Stimulated activated CD4-positive, alpha-beta T cell treated with anti-CD3 and anti-CD28 coated beads, Interleukin-1b, Interleukin-23, amount 100 ng/mL, for 48 hours (primary cell): Measurements from ENCODE around the gene TFEB.

Experiments used
- DNase-seq: peaks from one replicate; pipeline ENCODE4 v3.0.0-alpha.2; 2020

TFEB gene

GRCh38 chr6:41671376-41671775, 64.0 kb downstream of the TFEB start:
- no peak for DNase-seq

DNA sequence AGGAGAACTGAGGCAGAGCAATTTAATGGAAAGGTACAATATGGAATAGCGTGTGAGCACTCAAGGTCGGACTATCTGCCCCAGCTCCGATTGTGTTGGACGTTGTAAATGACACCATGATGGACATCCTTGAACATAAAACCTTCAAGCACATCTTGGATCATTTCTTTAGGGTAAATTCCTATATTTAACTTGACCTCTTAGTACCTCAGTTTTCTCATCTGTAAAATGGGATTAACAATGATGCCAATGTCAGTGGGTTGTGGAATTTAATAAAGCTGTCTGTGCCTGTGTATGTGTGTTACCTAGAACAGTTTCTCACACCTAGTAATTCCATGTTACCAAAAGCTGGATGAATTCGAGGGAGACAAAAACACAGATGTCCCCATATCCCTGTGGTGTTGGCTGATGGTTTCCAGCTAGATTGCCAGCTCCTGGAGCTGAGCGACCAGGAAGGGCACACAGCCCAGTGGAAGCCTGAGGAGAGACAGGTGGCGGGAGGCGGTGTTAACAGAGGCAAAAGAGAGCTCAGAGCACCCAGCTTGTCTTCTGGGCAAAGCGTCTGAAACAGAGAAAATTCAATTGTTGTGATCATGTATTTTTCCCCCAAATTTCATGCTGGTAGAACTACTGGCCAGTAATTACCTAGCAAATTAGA, 64.6 kb downstream of the TFEB start:
- DNase-seq, result no peak

- DNase-seq, result no peak
Measured at GRCh38 chr6:41668968-41669367, 66.4 kb downstream of the TFEB start.

GRCh38 chr6:41667195-41667594, 68.2 kb downstream of the TFEB start:
- no peak for DNase-seq

DNA sequence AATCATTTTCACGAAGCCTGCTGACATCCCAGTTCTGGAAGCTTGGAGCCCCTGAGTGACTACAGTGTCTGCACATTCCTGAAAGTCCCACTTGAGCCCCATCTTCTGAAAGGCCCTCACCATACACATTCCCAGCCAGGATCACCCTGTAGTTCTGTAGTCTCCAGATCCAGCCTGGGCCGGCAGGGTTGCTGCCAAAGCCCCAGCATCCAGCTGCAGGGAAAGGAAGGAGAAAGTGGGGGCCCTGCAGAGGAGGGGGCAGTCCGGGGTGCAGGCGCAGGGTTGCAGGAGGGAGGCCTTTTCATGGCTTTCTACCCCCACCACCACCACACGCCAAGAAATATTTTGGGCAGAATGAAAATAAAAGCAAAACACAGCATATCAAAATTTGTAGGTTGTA, 71.1 kb downstream of the TFEB start:
- no peak for DNase-seq

DNA sequence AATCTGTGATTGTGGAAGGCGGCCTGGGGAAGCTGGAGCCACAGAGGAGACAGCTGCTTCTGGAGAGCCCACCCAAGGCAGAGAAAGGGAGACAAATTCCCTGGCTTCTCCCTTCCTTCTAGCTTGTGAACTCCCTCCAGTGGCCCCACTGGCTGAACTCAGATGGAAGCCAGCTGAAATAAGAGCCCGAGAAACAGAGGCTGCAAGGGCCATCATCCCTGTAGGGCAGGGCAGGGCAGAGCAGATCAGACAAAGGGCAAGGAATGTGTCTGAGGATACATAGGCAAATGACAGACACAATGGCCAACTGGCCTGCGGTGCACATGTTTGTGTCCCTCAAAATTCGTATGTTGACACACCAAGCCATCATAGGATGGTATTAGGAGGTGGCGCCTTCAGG, 71.8 kb downstream of the TFEB start:
- no peak for DNase-seq

GRCh38 chr6:41659935-41660334, 75.5 kb downstream of the TFEB start:
- no peak for DNase-seq

DNA sequence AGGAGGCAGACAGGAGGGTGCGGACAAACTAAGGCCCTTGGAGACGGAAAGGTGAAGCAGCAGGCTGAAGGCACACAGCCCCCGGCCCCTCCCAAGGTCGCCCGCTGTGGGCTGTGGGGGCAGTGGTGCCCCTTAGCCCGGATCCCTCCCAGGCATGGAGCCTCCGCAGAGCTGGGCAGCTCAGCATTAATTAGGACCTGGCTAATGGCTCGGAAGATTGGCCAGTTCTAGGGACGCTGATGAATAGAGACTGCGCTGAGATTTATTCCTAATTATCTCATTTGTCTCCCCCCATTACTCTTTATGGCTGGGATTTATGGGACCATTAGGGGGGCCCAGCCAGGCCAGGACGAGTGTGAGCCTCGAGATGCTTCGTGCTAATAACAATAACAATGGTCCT, 76.8 kb downstream of the TFEB start:
- no peak for DNase-seq

GRCh38 chr6:41657131-41658094, 78.0 kb downstream of the TFEB start:
- no peak for DNase-seq

DNA sequence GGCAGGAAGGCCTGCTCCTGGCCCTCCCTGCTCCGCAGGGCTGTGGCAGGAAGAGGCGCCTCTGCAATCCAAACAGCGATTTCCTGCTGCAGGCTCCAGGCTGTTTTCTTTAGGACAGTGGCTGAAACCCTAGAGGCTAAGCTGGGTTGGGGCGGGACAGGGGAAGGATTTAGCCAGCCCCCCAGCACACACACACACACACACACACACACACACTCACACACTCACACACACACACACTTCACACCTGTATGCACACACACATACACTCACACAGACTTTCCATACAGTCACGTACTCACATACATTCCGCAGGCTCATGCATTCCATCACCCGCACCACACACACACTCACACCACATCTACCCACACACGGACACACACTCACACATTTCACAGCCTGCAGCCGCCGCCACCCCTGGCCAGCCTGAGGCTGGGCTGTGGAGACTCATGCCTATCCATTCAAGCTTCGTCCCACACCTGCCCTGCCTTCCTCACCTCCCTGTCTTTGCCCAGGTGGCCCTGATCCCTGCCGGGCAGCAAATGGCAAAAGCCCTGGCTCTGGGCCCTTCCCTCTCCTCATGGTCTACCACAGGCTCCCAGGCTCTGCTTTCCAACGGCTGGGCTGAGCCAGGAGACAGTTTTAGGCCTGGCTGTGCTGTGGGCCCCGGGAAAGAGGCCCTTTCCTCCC, 79.3 kb downstream of the TFEB start:
- no peak for DNase-seq

DNA sequence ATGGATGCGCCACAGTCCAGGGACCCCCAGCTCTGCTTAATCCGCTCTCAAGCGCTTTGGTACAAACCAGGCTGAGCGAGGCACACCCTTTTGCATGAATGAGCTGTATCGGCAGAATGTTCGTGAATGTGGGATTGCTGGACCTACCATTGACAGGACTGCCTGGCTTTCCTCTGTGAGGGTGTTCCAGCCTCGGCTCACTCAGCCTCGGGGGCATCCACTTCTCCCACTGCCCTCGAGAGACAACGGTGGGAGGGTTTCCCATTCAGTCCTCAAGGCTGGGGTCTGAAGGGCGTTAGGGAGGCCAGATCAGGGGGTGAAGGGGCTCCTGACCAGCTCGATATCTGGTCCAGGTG, 79.8 kb downstream of the TFEB start:
- no peak for DNase-seq

GRCh38 chr6:41655176-41655575, 80.2 kb downstream of the TFEB start:
- DNase-seq, result no peak

DNA sequence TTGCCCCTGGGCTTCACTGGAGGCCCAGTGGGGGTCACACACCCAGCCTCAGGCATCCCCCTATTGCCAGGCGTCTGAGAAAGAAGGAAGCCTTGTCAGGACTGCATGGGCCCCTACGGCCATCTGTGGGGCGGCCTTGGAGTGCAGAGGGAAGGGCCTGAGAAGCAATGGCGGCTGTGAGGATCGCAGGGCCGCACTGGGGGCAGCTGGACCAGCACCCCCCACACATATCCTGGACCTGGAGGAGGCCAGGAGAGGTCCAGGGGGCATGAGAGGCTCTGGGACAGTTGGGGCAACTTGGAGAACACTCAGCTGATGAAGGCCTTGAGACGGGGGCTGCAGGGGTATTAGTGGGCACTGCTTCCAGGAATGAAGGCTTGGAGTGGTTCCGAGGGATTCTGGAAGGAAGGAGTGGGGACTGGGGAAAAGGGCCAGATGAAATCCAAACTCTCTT, 80.7 kb downstream of the TFEB start:
- DNase-seq, result no peak

DNA sequence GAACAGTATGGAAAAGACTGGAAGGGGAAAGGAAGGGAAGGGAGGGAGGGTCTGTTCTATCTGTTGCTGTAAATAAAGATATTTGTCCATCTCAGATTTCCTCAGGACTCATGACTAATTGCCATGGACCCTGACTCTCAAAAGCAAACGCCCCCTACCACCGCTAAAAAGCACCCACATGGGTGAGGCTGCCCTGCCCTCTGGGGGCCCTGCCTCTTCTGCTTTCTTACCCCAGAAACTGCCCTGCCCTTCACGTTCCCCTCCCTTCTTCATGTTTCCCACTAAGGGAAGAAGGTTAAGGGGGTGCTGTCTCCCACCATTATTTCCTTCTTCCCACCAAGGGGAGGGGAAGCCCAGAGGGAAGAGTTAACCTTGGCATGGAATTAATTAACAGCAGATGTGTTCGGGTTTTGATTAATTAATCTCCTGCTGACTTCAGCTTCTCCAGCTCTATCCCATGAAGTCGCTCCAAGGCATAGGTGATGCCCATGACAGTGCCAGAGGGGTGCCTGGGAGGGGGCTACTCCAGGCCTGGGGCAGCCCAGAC, 81.2 kb downstream of the TFEB start:
- no peak for DNase-seq

DNA sequence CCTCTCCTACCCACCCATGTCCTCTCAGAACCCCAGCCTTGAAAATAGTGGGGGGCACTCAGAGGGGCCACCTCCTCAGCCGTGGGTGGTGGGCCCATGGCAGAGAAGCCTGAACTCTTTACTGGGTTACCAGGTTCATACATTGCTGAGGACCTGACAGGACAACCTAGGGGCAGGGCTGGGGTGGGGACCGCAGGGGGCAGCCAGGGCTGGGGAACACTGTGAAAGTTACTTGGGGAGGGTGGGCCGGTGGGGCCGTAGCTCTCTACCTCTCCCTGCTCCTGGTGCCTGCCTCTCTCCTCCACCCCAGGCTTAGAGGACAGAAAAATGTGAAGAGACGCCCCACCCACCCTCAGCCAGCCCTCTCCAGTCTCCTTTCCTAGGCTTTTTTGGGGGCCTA, 81.7 kb downstream of the TFEB start:
- DNase-seq, result no peak

DNA sequence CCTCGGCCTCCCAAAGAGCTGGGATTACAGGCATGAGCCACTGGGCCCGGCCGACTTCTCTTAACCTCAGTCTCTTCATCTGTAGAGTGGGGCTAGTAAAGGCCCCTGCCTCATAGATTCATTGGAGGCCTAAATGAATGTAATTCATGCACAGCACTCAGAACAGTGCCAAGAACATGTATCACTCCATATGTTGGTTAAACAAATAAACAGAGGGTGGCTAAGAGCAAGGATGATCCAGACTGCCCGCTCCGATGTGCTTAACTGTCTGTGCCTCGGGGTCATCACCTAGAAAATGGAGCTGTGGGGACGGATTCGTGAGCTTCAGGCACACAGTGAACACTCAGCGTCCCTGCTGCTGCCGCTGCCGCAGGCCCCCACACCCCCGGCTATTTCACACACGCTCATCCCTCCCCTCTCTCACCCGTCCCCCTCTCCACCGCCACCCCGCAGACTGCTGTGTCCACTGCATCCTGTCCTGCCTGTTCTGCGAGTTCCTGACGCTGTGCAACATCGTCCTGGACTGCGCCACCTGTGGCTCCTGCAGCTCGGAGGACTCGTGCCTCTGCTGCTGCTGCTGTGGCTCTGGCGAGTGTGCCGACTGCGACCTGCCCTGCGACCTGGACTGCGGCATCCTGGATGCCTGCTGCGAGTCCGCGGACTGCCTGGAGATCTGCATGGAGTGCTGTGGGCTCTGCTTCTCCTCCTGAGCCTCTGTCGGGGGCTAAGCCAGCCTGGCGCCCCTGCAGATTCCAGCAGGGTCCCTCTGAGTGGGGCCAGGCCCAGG, 82.3 kb downstream of the TFEB start:
- no peak for DNase-seq

- DNase-seq, result no peak
Measured at GRCh38 chr6:41651962-41652657, 83.3 kb downstream of the TFEB start.

DNA sequence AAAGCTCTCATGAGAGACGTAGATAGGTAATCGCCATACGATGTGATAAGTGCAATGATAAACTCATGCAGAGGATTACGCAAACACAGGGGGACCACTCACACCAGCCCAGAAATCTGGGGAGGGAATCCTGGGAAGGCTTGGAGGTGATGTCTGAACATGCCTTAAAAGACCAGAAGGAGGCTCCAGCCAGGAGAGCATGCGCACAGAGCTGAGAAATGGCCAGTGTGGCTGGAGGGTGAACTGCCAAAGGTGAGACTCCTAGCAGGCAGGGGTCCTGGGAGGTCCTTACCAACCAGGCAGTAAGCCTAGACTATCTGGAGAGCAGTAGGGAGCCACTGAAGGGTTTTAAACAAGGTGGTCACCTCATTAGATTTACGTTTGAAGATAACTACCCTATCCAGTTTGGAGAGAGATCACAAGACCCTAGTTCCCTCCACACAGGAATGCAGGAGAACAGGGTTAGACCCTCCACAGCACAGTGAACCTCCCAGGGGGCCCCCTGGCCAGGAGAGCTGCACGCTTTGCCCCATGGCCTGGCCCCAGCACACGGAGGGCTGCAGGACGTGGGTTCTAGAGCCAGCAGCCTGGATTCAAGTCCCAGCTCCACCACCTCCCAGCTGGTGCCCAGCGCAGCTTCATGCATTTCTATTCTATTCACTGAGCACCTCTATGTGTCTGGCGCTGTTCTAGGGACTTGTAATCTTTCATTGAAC, 84.0 kb downstream of the TFEB start:
- no peak for DNase-seq

GRCh38 chr6:41650120-41650519, 85.3 kb downstream of the TFEB start:
- DNase-seq, result no peak

DNA sequence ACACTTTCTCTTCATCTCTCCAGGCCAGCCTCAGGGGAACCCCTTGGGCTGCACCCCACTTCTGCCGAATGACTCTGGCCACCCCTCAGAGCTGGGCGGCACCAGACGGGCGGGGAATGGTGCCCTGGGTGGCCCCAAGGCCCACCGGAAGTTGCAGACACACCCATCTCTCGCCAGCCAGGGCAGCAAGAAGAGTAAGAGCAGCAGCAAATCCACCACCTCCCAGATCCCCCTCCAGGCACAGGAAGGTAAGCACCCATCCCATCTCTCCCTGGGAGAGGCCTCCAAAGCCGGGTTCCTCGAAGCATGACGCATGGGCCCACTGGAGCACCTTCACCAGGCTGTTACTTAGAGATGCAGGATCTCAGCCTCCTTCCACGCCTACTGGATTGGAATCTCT, 85.8 kb downstream of the TFEB start:
- no peak for DNase-seq

GRCh38 chr6:41648921-41649320, 86.5 kb downstream of the TFEB start:
- DNase-seq, result no peak
